Naive B cell (primary cell): ENCODE measurements around the gene PSEN1. TPM values are rescaled to one million over a fixed set of nuclear protein-coding genes. Genes with fewer than 3 reads are reported as not detected.

Experiments
- ATAC-seq, 2 donors: fragments of 150-1000 bp; cut with Tn5 transposase; 2 replicates each; pipeline ENCODE4 v1.10.0; 2021; ENCODE audit warnings: low read depth in 2 of 2, mild to moderate bottlenecking in 2 of 2, moderate library complexity in 2 of 2
- DNase-seq: peaks from one replicate; pipeline ENCODE4 v3.0.0; 2022
- H3K27ac Mint-ChIP-seq, 6 donors: one replicate each; pipeline ENCODE4 v1.8.0; 2020 to 2022; ENCODE audit warnings: mild to moderate bottlenecking in 6 of 6, mixed read lengths in 6 of 6, moderate library complexity in 5 of 6, inconsistent platforms in 2 of 6
- H3K27me3 Mint-ChIP-seq, 3 donors: one replicate each; pipeline ENCODE4 v1.8.0; 2021 to 2022; ENCODE audit warnings: mixed read lengths in 3 of 3, mild to moderate bottlenecking in 1 of 3
- H3K36me3 Mint-ChIP-seq, 2 donors: one replicate each; pipeline ENCODE4 v1.8.0; 2020 to 2022; ENCODE audit warnings: mixed read lengths in 2 of 2, inconsistent platforms in 1 of 2, mild to moderate bottlenecking in 1 of 2
- H3K4me1 Mint-ChIP-seq, 3 donors: one replicate each; pipeline ENCODE4 v1.8.0; 2020 to 2022; ENCODE audit warnings: mixed read lengths in 3 of 3, inconsistent platforms in 1 of 3, mild to moderate bottlenecking in 1 of 3, moderate library complexity in 1 of 3
- H3K4me3 Mint-ChIP-seq, 8 donors: one replicate each; pipeline ENCODE4 v1.8.0; 2020 to 2022; ENCODE audit warnings: mild to moderate bottlenecking in 8 of 8, mixed read lengths in 8 of 8, moderate library complexity in 8 of 8, inconsistent platforms in 2 of 8
- H3K9me3 Mint-ChIP-seq, 7 donors: one replicate each; pipeline ENCODE4 v1.8.0; 2020 to 2022; ENCODE audit warnings: mixed read lengths in 7 of 7, mild to moderate bottlenecking in 5 of 7, inconsistent platforms in 2 of 7, moderate library complexity in 1 of 7
- polyA plus RNA-seq, 6 donors: library from polyadenylated mRNA; unstranded; fragments of 300-500 nt; fragmentation: Illumina TruSeq; gene quantifications; one replicate each; pipeline ENCODE4 v1.2.3, GENCODE V29; 2021; ENCODE audit warnings: low read depth in 6 of 6

PSEN1 gene
- polyA plus RNA-seq, 6 donors from 2014 or later = 30.9 to 46.2 (median 36.8) TPM

DNA sequence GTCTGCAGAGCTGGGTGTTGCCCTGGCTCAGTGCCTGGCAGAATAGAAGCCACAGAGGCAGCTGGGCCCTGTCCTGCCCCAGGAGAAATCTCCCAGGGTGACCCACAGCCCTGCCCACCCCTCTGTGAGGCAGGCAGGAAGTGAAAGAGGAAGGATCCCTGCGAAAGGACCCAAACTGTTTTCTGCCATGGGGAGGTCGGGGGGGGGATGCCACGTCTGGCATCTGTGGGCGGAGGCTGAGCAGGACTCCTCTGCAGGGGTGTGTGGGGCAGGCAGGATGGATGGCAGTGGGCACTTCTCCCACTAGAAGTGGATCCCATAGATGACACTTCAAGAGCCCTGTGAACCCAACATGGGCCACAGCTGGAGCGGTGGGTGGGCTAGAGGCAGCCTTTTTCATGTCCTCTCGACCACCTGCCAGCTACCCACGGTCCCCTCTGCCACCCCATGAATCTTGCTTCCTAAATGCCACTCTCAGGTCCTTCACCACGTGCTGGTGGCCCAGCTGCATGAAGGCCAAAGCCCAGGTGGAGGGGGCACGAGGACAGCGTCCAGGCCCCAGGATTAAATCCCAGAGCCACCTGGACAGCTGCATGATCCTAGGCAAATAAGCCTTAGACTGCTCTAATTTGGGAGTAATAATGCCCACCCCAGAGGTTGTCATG lies 104.6 kb downstream of the PSEN1 start:
- Mint-ChIP-seq H3K36me3 (peaks cover 0 to 9% of the 10 kb centered on the region in 2 donors), H3K27me3 (peaks cover 43 to 59% (median 55%) of the 10 kb centered on the region in 3 donors), H3K27ac (peak overlapping the region in 1 of 6 donors; percentile 38), H3K9me3 (no peaks in the 10 kb centered on the region), H3K4me1 (peaks cover 61 to 86% (median 67%) of the 10 kb centered on the region in 3 donors), H3K4me3 (peak overlapping the region in 5 of 8 donors; percentile 43 to 79 (median 59))
- ATAC-seq (peak; percentile 30 to 38), DNase-seq (no peak)

DNA sequence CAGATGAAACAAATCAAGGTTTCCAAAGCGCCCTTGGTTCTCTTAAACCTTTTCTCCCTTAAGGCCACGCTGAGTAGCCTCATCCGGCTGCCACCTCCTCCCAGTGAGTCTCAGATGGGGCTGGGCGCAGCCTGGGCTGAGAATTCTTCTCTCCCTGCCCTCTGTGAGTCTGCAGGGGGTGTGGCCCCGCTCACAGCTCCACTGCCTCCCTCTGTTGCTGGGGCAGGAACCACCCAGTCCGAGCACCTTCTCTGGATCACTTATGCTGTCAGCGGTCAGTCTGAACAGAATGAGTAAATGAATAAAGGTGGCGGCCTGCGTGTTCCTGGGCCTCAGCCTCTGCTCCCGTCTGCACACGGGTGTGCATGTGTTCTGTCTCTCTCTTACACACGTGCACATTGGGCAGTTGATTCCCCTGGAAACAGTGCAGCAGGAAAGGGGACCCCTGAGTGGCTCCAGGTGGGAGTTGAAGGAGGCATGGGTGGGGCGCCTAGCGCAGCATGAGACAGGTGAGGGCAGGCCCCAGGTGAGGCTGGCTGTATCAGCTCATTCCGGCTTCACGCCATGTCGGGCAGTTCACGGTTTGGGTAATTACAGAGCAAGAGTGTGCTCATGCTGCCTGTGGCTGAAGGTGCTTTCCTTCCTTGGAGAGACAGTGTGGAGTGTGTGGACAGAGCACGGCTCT lies 105.3 kb downstream of the PSEN1 start:
- Mint-ChIP-seq H3K4me1 (peaks cover 60 to 86% (median 66%) of the 10 kb centered on the region in 3 donors), H3K36me3 (peaks cover 0 to 8% of the 10 kb centered on the region in 2 donors)

DNA sequence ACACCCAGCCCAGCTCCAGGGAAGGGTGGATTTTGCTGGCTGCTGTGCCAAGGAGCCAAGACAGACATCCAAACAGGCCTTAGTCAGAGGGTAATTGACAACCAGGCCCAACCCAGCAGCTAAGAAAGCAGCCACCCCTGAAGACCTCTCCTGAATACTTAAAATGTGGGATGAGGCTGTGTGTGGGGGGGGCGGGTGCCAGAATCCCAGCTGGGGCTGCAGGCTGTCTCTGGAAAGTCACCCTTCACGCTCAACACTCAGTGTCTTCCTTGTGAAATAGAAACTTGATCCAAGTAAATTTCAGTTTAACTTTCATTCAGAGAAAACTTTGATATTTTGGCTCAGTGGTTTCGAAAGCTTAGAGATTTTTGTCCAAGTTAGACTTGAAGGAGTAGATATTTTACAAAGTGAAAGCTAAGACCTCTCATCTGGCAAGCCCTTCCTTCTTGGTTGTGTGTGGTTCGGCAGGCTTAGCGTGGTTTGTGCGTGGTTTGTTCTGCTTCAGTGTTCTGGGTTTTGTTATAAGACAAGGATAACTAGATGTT lies 106.1 kb downstream of the PSEN1 start:
- Mint-ChIP-seq H3K27ac (peak overlapping the region in 2 of 6 donors; percentile 2 to 71), H3K36me3 (no peaks in the 10 kb centered on the region), H3K9me3 (peaks cover 0 to 4% (median 0%) of the 10 kb centered on the region in 7 donors), H3K27me3 (peaks cover 33 to 47% (median 44%) of the 10 kb centered on the region in 3 donors), H3K4me3 (peak overlapping the region in 7 of 8 donors; percentile 10 to 75 (median 25)), H3K4me1 (peaks cover 60 to 86% (median 67%) of the 10 kb centered on the region in 3 donors)
- ATAC-seq (peak; percentile 12 to 19), DNase-seq (no peak)

More for the DNA sequence above, 105.3 kb downstream of the PSEN1 start:
- no peaks in the 10 kb centered on the region for H3K9me3 Mint-ChIP-seq
- H3K4me3 Mint-ChIP-seq = peak overlapping the region in 6 of 8 donors; percentile 23 to 79 (median 51)
- no peak overlapping the region for H3K27ac Mint-ChIP-seq
- DNase-seq (no peak), ATAC-seq (no peak)
- peaks cover 39 to 52% (median 48%) of the 10 kb centered on the region in 3 donors for H3K27me3 Mint-ChIP-seq

GRCh38 chr14:73243341-73243740 lies 107.0 kb downstream of the PSEN1 start:
- no peak for ATAC-seq
- H3K4me1 Mint-ChIP-seq = peaks cover 69 to 92% (median 75%) of the 10 kb centered on the region in 3 donors
- no peak for DNase-seq
- peak overlapping the region in 4 of 8 donors; percentile 4 to 66 (median 40) for H3K4me3 Mint-ChIP-seq
- peak overlapping the region in 1 of 6 donors; percentile 85 for H3K27ac Mint-ChIP-seq
- peaks cover 0 to 7% (median 0%) of the 10 kb centered on the region in 7 donors for H3K9me3 Mint-ChIP-seq
- no peaks in the 10 kb centered on the region for H3K36me3 Mint-ChIP-seq
- H3K27me3 Mint-ChIP-seq = peaks cover 31 to 50% (median 46%) of the 10 kb centered on the region in 3 donors

DNA sequence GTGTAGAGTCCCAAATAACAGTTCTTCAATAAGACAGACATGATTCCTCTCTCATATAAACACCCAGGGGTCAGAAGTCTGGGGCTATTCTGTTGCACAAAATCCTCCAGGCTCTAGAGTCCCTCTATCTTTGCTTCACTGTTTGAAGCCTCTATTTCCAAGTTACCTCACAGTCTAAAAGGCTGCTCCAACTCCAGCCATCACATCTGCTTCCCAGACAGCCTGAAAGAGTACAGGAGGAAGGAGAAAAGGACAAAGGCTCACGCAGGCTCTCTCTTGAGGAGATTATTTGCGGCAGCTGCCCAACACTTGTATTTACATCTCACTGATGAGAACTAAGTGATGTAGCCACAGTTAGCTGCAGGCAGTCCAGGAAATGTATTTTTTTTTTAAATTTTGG lies 107.4 kb downstream of the PSEN1 start:
- Mint-ChIP-seq H3K27ac (no peak overlapping the region), H3K9me3 (peaks cover 0 to 7% (median 0%) of the 10 kb centered on the region in 7 donors), H3K27me3 (peaks cover 27 to 50% (median 43%) of the 10 kb centered on the region in 3 donors), H3K4me3 (peak overlapping the region in 4 of 8 donors; percentile 4 to 66 (median 40)), H3K4me1 (peaks cover 69 to 91% (median 75%) of the 10 kb centered on the region in 3 donors), H3K36me3 (no peaks in the 10 kb centered on the region)
- no peak for ATAC-seq
- no peak for DNase-seq

DNA sequence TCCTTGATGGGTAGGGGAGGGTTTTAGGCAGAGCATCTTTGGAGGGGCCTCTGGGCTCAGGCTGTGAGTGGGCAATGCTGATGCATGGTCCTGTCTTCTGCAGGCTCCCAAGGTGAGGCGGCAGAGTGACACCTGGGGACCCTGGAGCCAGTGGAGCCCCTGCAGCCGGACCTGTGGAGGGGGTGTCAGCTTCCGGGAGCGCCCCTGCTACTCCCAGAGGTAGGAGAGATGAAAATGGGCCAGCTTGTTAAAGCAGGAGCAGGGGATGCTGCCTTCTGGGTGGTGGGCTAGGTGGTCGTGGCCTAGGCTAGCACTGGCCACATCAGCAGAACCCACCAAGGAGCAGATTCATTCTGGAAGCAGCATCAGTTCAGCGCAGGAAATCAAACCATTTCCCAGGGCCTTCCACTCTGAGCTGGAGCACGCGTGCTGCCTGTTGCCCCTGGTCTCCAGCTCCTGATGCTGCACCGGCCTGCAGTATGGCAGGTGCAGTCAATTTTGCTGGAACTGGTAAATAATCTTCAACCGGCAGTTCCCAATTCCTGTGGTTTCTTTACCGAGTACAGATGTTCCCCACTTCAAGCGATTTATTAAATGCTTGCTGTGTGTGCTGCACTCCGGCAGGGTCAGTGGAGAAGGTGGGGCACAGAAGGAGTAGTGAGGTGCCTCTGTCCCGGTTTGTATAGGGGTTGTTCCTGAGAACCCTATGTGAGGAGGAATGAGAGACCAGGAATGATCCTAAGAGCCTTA lies 108.4 kb downstream of the PSEN1 start:
- peaks cover 19 to 42% (median 34%) of the 10 kb centered on the region in 3 donors for H3K27me3 Mint-ChIP-seq
- no peaks in the 10 kb centered on the region for H3K36me3 Mint-ChIP-seq
- peaks cover 0 to 7% (median 0%) of the 10 kb centered on the region in 7 donors for H3K9me3 Mint-ChIP-seq
- H3K4me3 Mint-ChIP-seq = peak overlapping the region; percentile 81 to 92 (median 86)
- no peak for ATAC-seq
- no peak for DNase-seq
- H3K27ac Mint-ChIP-seq = peak overlapping the region in 2 of 6 donors; percentile 21 to 81
- peaks cover 66 to 82% (median 75%) of the 10 kb centered on the region in 3 donors for H3K4me1 Mint-ChIP-seq

DNA sequence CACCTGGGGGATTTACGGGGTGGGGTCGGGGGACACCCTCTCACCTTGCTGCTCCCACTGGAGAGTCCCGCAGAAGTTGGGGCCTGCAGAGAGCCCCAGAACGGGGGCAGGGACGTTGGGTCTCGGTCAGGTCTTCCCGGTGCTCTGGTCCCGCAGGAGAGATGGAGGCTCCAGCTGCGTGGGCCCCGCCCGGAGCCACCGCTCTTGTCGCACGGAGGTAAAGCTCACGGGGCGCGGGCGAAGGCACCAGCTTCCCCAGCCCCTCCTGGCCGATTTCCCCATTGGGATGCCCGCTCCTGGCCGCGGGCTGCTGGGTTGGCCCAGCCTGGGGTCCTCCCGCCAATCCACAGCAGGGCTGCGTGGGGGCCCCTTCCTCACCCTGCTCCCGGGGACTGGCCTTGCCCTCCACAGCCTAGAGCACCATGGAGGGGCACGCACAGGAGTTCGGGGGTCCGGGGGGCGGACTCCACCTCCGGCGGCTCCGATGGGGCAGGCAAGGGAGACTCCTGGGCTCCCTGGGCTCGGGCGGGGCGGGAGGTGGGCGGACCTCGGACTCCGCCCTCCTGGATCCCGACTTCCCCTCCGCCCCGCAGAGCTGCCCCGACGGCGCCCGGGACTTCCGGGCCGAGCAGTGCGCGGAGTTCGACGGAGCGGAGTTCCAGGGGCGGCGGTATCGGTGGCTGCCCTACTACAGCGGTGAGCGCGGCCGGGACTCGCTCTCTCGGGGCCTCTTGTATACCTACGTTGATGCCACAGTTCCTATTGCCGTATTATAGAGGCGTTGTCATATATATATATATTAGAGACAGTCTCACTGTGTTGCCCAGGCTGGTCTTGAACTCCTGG lies 109.4 kb downstream of the PSEN1 start:
- peak; percentile 81 for DNase-seq
- H3K9me3 Mint-ChIP-seq = peaks cover 0 to 7% (median 0%) of the 10 kb centered on the region in 7 donors
- peak; percentile 93 to 94 for ATAC-seq
- peaks cover 17 to 35% (median 25%) of the 10 kb centered on the region in 3 donors for H3K27me3 Mint-ChIP-seq
- peaks cover 61 to 73% (median 72%) of the 10 kb centered on the region in 3 donors for H3K4me1 Mint-ChIP-seq
- H3K36me3 Mint-ChIP-seq = no peaks in the 10 kb centered on the region
- peak overlapping the region in 5 of 6 donors; percentile 44 to 89 (median 76) for H3K27ac Mint-ChIP-seq
- peak overlapping the region; percentile 84 to 95 (median 87) for H3K4me3 Mint-ChIP-seq

DNA sequence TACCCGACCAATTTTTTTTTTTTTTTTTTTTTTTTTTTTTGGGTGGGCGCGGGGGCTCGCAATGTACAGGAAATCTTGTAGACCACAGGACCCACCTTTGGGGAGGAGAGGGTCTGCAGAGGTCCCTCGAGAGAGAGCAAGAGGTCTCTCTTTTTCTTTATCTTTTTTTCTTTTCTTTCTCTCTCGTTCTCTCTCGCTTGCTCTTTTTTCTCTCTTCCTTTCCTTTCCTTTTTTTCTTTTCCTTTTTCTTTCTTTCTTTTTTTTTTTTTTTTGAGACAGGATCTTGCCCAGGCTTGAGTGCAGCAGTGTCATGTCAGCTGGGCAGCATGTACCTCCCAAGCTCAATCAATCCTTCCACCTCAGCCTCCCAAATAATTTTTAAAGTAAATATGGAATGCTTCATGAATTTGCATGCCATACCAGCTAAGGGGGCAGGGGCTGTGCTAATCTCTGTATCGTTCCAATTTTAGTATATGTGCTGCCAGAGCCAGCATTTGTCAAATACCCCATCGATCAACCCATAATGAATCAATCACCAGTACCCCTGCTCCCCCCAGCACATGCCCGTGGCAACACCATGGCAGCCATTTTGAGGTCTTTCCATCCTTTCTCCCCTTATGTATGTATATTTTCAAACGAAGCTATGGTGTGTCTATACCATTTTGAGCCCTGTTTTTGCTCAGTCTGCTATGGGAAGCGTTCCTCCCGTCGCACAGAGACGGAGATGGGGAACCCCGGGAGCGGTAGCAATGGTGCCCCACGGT lies 110.3 kb downstream of the PSEN1 start:
- Mint-ChIP-seq H3K9me3 (peaks cover 0 to 7% (median 0%) of the 10 kb centered on the region in 7 donors), H3K4me1 (peaks cover 52 to 64% (median 63%) of the 10 kb centered on the region in 3 donors), H3K27me3 (peaks cover 11 to 28% (median 21%) of the 10 kb centered on the region in 3 donors), H3K36me3 (no peaks in the 10 kb centered on the region), H3K27ac (peak overlapping the region; percentile 52 to 92 (median 82)), H3K4me3 (peak overlapping the region; percentile 80 to 95 (median 84))
- DNase-seq (no peak), ATAC-seq (no peak)

GRCh38 chr14:73248108-73248868 lies 112.0 kb downstream of the PSEN1 start:
- H3K27ac Mint-ChIP-seq = peak overlapping the region in 4 of 6 donors; percentile 47 to 96 (median 50)
- peak overlapping the region in 6 of 8 donors; percentile 32 to 95 (median 74) for H3K4me3 Mint-ChIP-seq
- peaks cover 40 to 49% (median 47%) of the 10 kb centered on the region in 3 donors for H3K4me1 Mint-ChIP-seq
- H3K36me3 Mint-ChIP-seq = no peaks in the 10 kb centered on the region
- peaks cover 0 to 7% (median 0%) of the 10 kb centered on the region in 7 donors for H3K9me3 Mint-ChIP-seq
- peaks cover 3 to 11% (median 7%) of the 10 kb centered on the region in 3 donors for H3K27me3 Mint-ChIP-seq
- DNase-seq (no peak), ATAC-seq (no peak)

GRCh38 chr14:73249108-73249507 lies 112.8 kb downstream of the PSEN1 start:
- Mint-ChIP-seq H3K27ac (peak overlapping the region in 1 of 6 donors; percentile 35), H3K9me3 (peaks cover 0 to 7% (median 0%) of the 10 kb centered on the region in 7 donors), H3K27me3 (peaks cover 0 to 7% (median 6%) of the 10 kb centered on the region in 3 donors), H3K4me1 (peaks cover 34 to 43% (median 40%) of the 10 kb centered on the region in 3 donors), H3K4me3 (peak overlapping the region in 4 of 8 donors; percentile 51 to 77 (median 63)), H3K36me3 (no peaks in the 10 kb centered on the region)
- ATAC-seq = no peak
- no peak for DNase-seq
